IMR-90 (cell line): ENCODE measurements around the gene IKZF3. TPM values are rescaled to one million over a fixed set of nuclear protein-coding genes. Genes with fewer than 3 reads are reported as not detected.

Source experiments
- ATAC-seq: fragments of 200-7000 bp; cut with Tn5 transposase; 2 replicates; pipeline ENCODE4 v1.9.1; 2020; ENCODE audit warnings: low read depth, mild to moderate bottlenecking, moderate library complexity
- BruUV-seq: library from RNA; stranded (reverse); fragments of 400-500 nt; replicated peaks from 2 replicates; lab custom pipeline; 2021; lab: Mats Ljungman, UMichigan
- CTCF ChIA-PET: fragments of 300-600 bp; formaldehyde crosslinking; extraction: SDS; loops from one replicate; lab custom pipeline; 2021; ENCODE audit warnings: antibody characterized with exemption; lab: Yijun Ruan, JAX
- POLR2A ChIA-PET: fragments of 300-600 bp; sonication (Branson Sonifier 250); formaldehyde crosslinking; loops from one replicate; lab custom pipeline; 2022; ENCODE audit warnings: antibody characterized with exemption; ENCODE audit not compliant: unreplicated experiment; lab: Charles Lee
- DNase-seq: peaks from one replicate; pipeline ENCODE4 v3.0.0; 2013
- H2AFZ ChIP-seq: replicated peaks from 2 replicates; pipeline ENCODE3; 2013; ENCODE audit warnings: low read length, mild to moderate bottlenecking; ENCODE audit not compliant: poor library complexity
- H2AK5ac ChIP-seq: 2 replicates; pipeline ENCODE4 v1.6.1; 2013; ENCODE audit warnings: low read depth, low read length, inconsistent platforms
- H2AK9ac ChIP-seq: replicated peaks from 2 replicates; pipeline ENCODE3; 2013; ENCODE audit warnings: mild to moderate bottlenecking, low read depth, low read length, moderate library complexity; ENCODE audit not compliant: poor library complexity
- H2BK120ac ChIP-seq: 2 replicates; pipeline ENCODE4 v1.6.1; 2013; ENCODE audit warnings: low read depth, low read length, inconsistent platforms
- H2BK15ac ChIP-seq: 3 replicates; pipeline ENCODE4 v1.6.1; 2013; ENCODE audit warnings: low read depth, low read length, inconsistent platforms
- H2BK20ac ChIP-seq: 2 replicates; pipeline ENCODE4 v1.6.1; 2013; ENCODE audit warnings: low read depth, mild to moderate bottlenecking, inconsistent platforms, low read length, moderate library complexity
- H2BK5ac ChIP-seq: 2 replicates; pipeline ENCODE4 v1.6.1; 2013; ENCODE audit warnings: mild to moderate bottlenecking, low read depth, low read length, inconsistent platforms; ENCODE audit not compliant: poor library complexity, severe bottlenecking
- H3K14ac ChIP-seq: replicated peaks from 2 replicates; pipeline ENCODE4 v1.6.1; 2013; ENCODE audit warnings: low read depth, low read length, inconsistent platforms
- H3K18ac ChIP-seq: 2 replicates; pipeline ENCODE4 v1.6.1; 2013; ENCODE audit warnings: low read depth, low read length, control low read depth
- H3K23ac ChIP-seq: 2 replicates; pipeline ENCODE4 v1.6.1; 2013; ENCODE audit warnings: low read depth, low read length, inconsistent platforms
- H3K27ac ChIP-seq: 2 replicates; pipeline ENCODE4 v1.5.1; 2013; ENCODE audit warnings: mild to moderate bottlenecking, control low read depth, low read length; ENCODE audit not compliant: insufficient read depth
- H3K27me3 ChIP-seq: 2 replicates; pipeline ENCODE4 v1.6.1; 2013; ENCODE audit warnings: low read length; ENCODE audit not compliant: control insufficient read depth, insufficient read depth
- H3K36me3 ChIP-seq: 2 replicates; pipeline ENCODE4 v1.6.1; 2013; ENCODE audit warnings: low read length, mixed read lengths; ENCODE audit not compliant: control insufficient read depth, insufficient read depth
- H3K4ac ChIP-seq: 2 replicates; pipeline ENCODE4 v1.6.1; 2013; ENCODE audit warnings: low read depth, low read length, inconsistent platforms
- H3K4me1 ChIP-seq: 2 replicates; pipeline ENCODE4 v1.6.1; 2013; ENCODE audit warnings: low read length, mixed read lengths; ENCODE audit not compliant: control insufficient read depth, insufficient read depth
- H3K4me2 ChIP-seq: 2 replicates; pipeline ENCODE4 v1.6.1; 2013; ENCODE audit warnings: low read depth, mild to moderate bottlenecking, control low read depth, low read length, moderate library complexity
- H3K4me3 ChIP-seq: 2 replicates; pipeline ENCODE4 v1.5.1; 2013; ENCODE audit warnings: low read depth, mild to moderate bottlenecking, control low read depth, low read length, moderate library complexity; ENCODE audit not compliant: insufficient read depth
- H3K56ac ChIP-seq: 2 replicates; pipeline ENCODE4 v1.6.1; 2013; ENCODE audit warnings: low read length, inconsistent platforms; ENCODE audit not compliant: insufficient read depth; ENCODE audit errors: extremely low read depth
- H3K79me1 ChIP-seq, 2 experiments: 2 replicates each; pipeline ENCODE4 v1.6.1; 2013; ENCODE audit warnings: low read length in 2 of 2, inconsistent platforms in 1 of 2, low read depth in 1 of 2
- H3K9ac ChIP-seq: 2 replicates; pipeline ENCODE4 v1.6.1; 2013; ENCODE audit warnings: low read depth, low read length, control low read depth
- H3K9me1 ChIP-seq: 2 replicates; pipeline ENCODE4 v1.6.1; 2013; ENCODE audit warnings: low read length, inconsistent platforms; ENCODE audit not compliant: insufficient read depth
- H3K9me3 ChIP-seq: 2 replicates; pipeline ENCODE4 v1.6.1; 2013; ENCODE audit warnings: low read length; ENCODE audit not compliant: control insufficient read depth, insufficient read depth
- H4K20me1 ChIP-seq: 2 replicates; pipeline ENCODE4 v1.6.1; 2013; ENCODE audit warnings: low read length, inconsistent platforms; ENCODE audit not compliant: insufficient read depth
- H4K5ac ChIP-seq: 2 replicates; pipeline ENCODE4 v1.6.1; 2013; ENCODE audit warnings: mild to moderate bottlenecking, low read depth, low read length, control low read depth
- H4K8ac ChIP-seq, 2 experiments: 2 replicates each; pipeline ENCODE4 v1.6.1; 2013; ENCODE audit warnings: low read depth in 2 of 2, low read length in 2 of 2, control low read depth in 1 of 2, inconsistent platforms in 1 of 2
- H4K91ac ChIP-seq: 2 replicates; pipeline ENCODE4 v1.6.1; 2013; ENCODE audit warnings: low read depth, low read length, inconsistent platforms; ENCODE audit not compliant: insufficient read depth
- BHLHE40 ChIP-seq: fragments of 150-350 bp; IDR thresholded peaks from 2 replicates; pipeline ENCODE4 v1.6.1; 2016; ENCODE audit warnings: mild to moderate bottlenecking, low read depth, low read length
- CHD1 ChIP-seq: IDR thresholded peaks from 2 replicates; pipeline ENCODE4 v1.6.1; 2012; ENCODE audit warnings: low read depth, low read length, improper control_type of control experiment
- FOS ChIP-seq: fragments of 150-350 bp; IDR thresholded peaks from 2 replicates; pipeline ENCODE4 v1.6.1; 2016; ENCODE audit warnings: low read depth, low read length
- MAZ ChIP-seq: IDR thresholded peaks from 2 replicates; pipeline ENCODE4 v1.6.1; 2012; ENCODE audit warnings: low read depth, mild to moderate bottlenecking, low read length, improper control_type of control experiment, moderate library complexity, borderline replicate concordance
- MXI1 ChIP-seq: IDR thresholded peaks from 2 replicates; pipeline ENCODE4 v1.6.1; 2012; ENCODE audit warnings: low read depth, mild to moderate bottlenecking, low read length, moderate library complexity, borderline replicate concordance
- NFE2L2 ChIP-seq: fragments of 150-350 bp; IDR thresholded peaks from 2 replicates; pipeline ENCODE4 v1.6.1; 2016; ENCODE audit warnings: low read depth, mild to moderate bottlenecking, low read length
- POLR2A ChIP-seq: IDR thresholded peaks from 2 replicates; pipeline ENCODE4 v1.6.1; 2012; ENCODE audit warnings: mild to moderate bottlenecking, low read depth, low read length
- RCOR1 ChIP-seq: IDR thresholded peaks from 2 replicates; pipeline ENCODE4 v1.6.1; 2012; ENCODE audit warnings: mild to moderate bottlenecking, low read length, improper control_type of control experiment; ENCODE audit not compliant: insufficient replicate concordance
- RFX5 ChIP-seq: IDR thresholded peaks from 2 replicates; pipeline ENCODE4 v1.8.0; 2012; ENCODE audit warnings: low read depth, mild to moderate bottlenecking, low read length, moderate library complexity
- SMC3 ChIP-seq: fragments of 150-350 bp; IDR thresholded peaks from 2 replicates; pipeline ENCODE4 v1.6.1; 2016; ENCODE audit warnings: low read depth, mild to moderate bottlenecking, antibody characterized with exemption, low read length, moderate library complexity
- WGBS, 2 experiments: methylation state at CpG; one replicate each; pipeline versions ENCODE4 v1.1.5 to v1.1.7; 2013; ENCODE audit warnings: missing lambda C conversion rate in 2 of 2; ENCODE audit not compliant: insufficient read length in 1 of 2; ENCODE audit errors: extremely low coverage in 2 of 2; 5-methylcytosine and 5-hydroxymethylcytosine counted together
- dilution Hi-C: fragments of 300-500 bp; cut with HindIII; formaldehyde crosslinking; loops from one replicate; pipeline ENCODE4 v1.14.3; 2018; ENCODE audit warnings: low sequenced_read_pairs; ENCODE audit not compliant: unreplicated experiment
- in situ Hi-C: fragments of 300-500 bp; cut with MboI; formaldehyde crosslinking; loops from 3 replicates; pipeline ENCODE4 v1.14.3; 2019; ENCODE audit warnings: low sequenced_read_pairs, inconsistent platforms, mixed read lengths
- intact Hi-C: fragments of 100-400 bp; cut with micrococcal nuclease; formaldehyde crosslinking; loops from 2 replicates; pipeline ENCODE4 v1.10.0; 2022
- polyA plus RNA-seq, 3 experiments: library from polyadenylated mRNA; depleted of rRNA; stranded (reverse); fragments of >200 nt; gene quantifications; 2 replicates each; pipeline ENCODE4 v1.2.3, GENCODE V29; 2012; ENCODE audit warnings: low replicate concordance in 1 of 3
- total RNA-seq: library from RNA; depleted of rRNA; stranded (reverse); fragments of >200 nt; gene quantifications from 2 replicates; pipeline ENCODE4 v1.2.3, GENCODE V29; 2012
- TF ChIP-seq, protein P1 (sequence below): conservative IDR thresholded peaks from 2 replicates; pipeline ENCODE4 v1.5.1; 2012; ENCODE audit warnings: mild to moderate bottlenecking, low read depth, low read length, improper control_type of control experiment
- TF ChIP-seq, protein P2 (sequence below): fragments of 150-350 bp; IDR thresholded peaks from 2 replicates; pipeline ENCODE4 v1.6.1; 2016; ENCODE audit warnings: low read depth, mild to moderate bottlenecking, low read length, moderate library complexity, borderline replicate concordance

IKZF3 gene
- total and polyA plus RNA-seq, 2 of the 4 experiments (the other 2 are of a cell fraction), result not detected

DNA sequence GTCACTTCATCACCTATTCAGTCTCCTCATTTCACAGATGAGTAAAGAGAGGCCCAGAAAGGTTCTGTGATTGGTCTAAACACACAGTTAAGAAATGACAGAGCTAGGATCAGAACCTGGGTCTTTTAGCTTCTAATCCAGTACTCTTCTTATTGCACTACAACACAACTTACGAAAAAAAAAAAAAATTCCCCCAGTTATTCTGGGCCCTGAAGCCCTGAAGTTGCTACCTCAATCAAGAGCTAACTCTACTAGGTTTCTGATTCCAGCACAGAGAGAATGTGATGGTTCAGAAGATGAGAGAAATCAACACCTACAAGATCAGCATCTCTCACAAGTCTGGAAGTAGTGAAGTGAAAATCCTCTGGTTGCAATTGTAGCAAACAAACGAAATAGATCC lies 89.1 kb downstream of the IKZF3 start:
- H3K4me1 ChIP-seq, result no peaks in the 10 kb centered on the region
- no peak overlapping the region for H3K4ac ChIP-seq
- no peak overlapping the region for H3K27ac ChIP-seq
- TF ChIP-seq FOS, result no peak
- no peak for TF ChIP-seq MAZ
- TF ChIP-seq, protein P1, sequence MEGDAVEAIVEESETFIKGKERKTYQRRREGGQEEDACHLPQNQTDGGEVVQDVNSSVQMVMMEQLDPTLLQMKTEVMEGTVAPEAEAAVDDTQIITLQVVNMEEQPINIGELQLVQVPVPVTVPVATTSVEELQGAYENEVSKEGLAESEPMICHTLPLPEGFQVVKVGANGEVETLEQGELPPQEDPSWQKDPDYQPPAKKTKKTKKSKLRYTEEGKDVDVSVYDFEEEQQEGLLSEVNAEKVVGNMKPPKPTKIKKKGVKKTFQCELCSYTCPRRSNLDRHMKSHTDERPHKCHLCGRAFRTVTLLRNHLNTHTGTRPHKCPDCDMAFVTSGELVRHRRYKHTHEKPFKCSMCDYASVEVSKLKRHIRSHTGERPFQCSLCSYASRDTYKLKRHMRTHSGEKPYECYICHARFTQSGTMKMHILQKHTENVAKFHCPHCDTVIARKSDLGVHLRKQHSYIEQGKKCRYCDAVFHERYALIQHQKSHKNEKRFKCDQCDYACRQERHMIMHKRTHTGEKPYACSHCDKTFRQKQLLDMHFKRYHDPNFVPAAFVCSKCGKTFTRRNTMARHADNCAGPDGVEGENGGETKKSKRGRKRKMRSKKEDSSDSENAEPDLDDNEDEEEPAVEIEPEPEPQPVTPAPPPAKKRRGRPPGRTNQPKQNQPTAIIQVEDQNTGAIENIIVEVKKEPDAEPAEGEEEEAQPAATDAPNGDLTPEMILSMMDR, result no peak
- no peak for TF ChIP-seq CHD1
- TF ChIP-seq, protein P2, sequence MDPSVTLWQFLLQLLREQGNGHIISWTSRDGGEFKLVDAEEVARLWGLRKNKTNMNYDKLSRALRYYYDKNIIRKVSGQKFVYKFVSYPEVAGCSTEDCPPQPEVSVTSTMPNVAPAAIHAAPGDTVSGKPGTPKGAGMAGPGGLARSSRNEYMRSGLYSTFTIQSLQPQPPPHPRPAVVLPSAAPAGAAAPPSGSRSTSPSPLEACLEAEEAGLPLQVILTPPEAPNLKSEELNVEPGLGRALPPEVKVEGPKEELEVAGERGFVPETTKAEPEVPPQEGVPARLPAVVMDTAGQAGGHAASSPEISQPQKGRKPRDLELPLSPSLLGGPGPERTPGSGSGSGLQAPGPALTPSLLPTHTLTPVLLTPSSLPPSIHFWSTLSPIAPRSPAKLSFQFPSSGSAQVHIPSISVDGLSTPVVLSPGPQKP, result no peak
- TF ChIP-seq RFX5, result no peak
- no peak for TF ChIP-seq MXI1
- TF ChIP-seq SMC3, result no peak
- no peak for TF ChIP-seq RCOR1
- TF ChIP-seq POLR2A, result no peak
- TF ChIP-seq BHLHE40, result no peak
- TF ChIP-seq NFE2L2, result no peak
- no peak overlapping the region for H2BK20ac ChIP-seq
- no peak overlapping the region for H3K56ac ChIP-seq
- no peaks in the 10 kb centered on the region for H3K79me1 ChIP-seq
- no peaks in the 10 kb centered on the region for H3K36me3 ChIP-seq
- H4K5ac ChIP-seq, result no peak overlapping the region
- H2AFZ ChIP-seq, result no peak overlapping the region
- no peak overlapping the region for H4K8ac ChIP-seq
- H3K27me3 ChIP-seq, result peaks cover 55% of the 10 kb centered on the region
- H2BK15ac ChIP-seq, result no peak overlapping the region
- no peak overlapping the region for H3K4me2 ChIP-seq
- no TSS peak for BruUV-seq
- ChIA-PET CTCF (no interaction called here), POLR2A (interaction anchor here (0.6 kb wide), 1 partner anchor 17 kb away, joined by 10 read pairs; no protein-coding TSS in a partner anchor)
- H3K23ac ChIP-seq, result no peak overlapping the region
- H2AK5ac ChIP-seq, result no peak overlapping the region
- H3K18ac ChIP-seq, result no peak overlapping the region
- DNase-seq (no peak), ATAC-seq (no peak)
- dilution Hi-C loops (no loop called here), in situ Hi-C loops (loop anchor here (10.0 kb wide), 1 partner anchor 200 kb away; no protein-coding TSS in a partner anchor), intact Hi-C loops (loop anchor here (5.0 kb wide), 1 partner anchor 82 kb away; no protein-coding TSS in a partner anchor)
- no CpG with 5 or more reads among the region's 2 CpGs for WGBS, 2 experiments
- H4K20me1 ChIP-seq, result no peaks in the 10 kb centered on the region
- no peaks in the 10 kb centered on the region for H3K9me3 ChIP-seq
- H2BK5ac ChIP-seq, result no peak overlapping the region
- H3K4me3 ChIP-seq, result no peak overlapping the region
- no peak overlapping the region for H3K14ac ChIP-seq
- no peaks in the 10 kb centered on the region for H3K9me1 ChIP-seq
- no peak overlapping the region for H2AK9ac ChIP-seq
- H4K91ac ChIP-seq, result no peak overlapping the region
- no peak overlapping the region for H3K9ac ChIP-seq
- H2BK120ac ChIP-seq, result no peak overlapping the region
